Stimulated activated naive CD8-positive, alpha-beta T cell treated with anti-CD3 and anti-CD28 coated beads, Interleukin-15, Interleukin-2, amounts not matched to agents 100 ng/mL and 50 ng/mL, for 24 hours (primary cell): ENCODE measurements around the gene TDRD12.

Experiments
- H3K27ac Mint-ChIP-seq: one replicate; pipeline ENCODE4 v1.8.0; 2021; ENCODE audit warnings: mild to moderate bottlenecking, mixed read lengths
- H3K27me3 Mint-ChIP-seq: one replicate; pipeline ENCODE4 v1.8.0; 2021; ENCODE audit warnings: mixed read lengths
- H3K36me3 Mint-ChIP-seq: one replicate; pipeline ENCODE4 v1.8.0; 2021; ENCODE audit warnings: low read depth, mixed read lengths
- H3K4me1 Mint-ChIP-seq: one replicate; pipeline ENCODE4 v1.8.0; 2021; ENCODE audit warnings: low read depth, mixed read lengths
- H3K4me3 Mint-ChIP-seq: one replicate; pipeline ENCODE4 v1.8.0; 2021; ENCODE audit warnings: mild to moderate bottlenecking, mixed read lengths
- H3K9me3 Mint-ChIP-seq: one replicate; pipeline ENCODE4 v1.8.0; 2021; ENCODE audit warnings: mixed read lengths

Gene TDRD12

DNA sequence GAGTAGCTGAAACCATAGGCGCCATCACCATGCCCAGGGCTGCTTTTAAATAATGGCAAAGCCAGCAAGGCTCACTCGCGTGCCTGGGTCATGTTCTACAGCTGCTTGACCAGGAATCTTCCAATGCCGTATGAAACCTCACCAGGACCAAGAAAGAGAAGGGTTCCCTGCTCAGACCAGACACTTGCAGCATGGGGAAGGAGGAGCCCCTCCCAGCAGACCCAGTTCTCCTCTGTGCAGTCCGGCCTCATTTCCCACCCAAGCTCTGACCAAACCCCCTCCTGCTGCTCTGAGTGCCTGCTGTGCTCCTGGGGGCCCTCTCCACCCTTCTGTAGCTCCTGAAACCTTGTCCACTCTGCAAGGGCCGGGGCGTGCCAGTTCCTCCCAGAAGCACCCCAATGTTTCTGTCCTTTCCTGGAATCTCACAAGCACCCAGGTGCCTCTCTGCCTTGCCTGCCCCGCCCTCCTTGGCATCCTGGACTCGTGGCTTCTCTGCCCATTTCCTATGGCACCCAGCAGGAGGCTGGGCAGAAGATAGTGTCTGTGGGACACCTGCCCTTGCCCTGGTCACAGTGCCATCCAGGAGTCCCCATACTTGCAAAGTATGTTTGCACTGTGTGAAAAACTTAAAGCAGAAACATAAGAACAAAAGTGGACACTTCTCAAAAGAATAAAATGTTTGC, 156.8 kb downstream of the TDRD12 start:
- H3K27ac Mint-ChIP-seq: no peak overlapping the region

DNA sequence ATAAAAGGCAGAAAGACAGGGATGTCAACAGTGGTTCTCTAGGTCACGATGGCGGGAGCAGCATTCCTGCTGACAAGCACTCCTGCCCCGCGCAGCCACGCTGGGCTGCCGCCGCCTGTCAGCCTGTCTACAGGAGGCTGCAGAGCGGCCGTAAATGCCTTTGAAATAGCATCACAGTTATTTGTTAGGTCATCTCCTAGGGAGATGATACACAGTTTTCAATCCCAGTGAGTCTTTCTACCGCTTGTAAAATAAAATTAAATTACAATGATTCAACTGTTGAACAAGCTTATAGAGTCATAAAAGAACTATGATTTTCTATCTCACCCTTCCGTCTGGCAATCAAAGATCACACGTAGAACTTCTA, 157.3 kb downstream of the TDRD12 start:
- Mint-ChIP-seq H3K36me3 (no peaks in the 10 kb centered on the region), H3K9me3 (no peaks in the 10 kb centered on the region), H3K4me3 (no peak overlapping the region), H3K4me1 (no peaks in the 10 kb centered on the region), H3K27ac (no peak overlapping the region), H3K27me3 (no peaks in the 10 kb centered on the region)

More for the DNA sequence above, 156.8 kb downstream of the TDRD12 start:
- Mint-ChIP-seq H3K36me3 (no peaks in the 10 kb centered on the region), H3K9me3 (no peaks in the 10 kb centered on the region), H3K27me3 (no peaks in the 10 kb centered on the region), H3K4me3 (no peak overlapping the region), H3K4me1 (no peaks in the 10 kb centered on the region)
